Measurements from ENCODE around the gene PAX1.

The PAX1 gene

DNA sequence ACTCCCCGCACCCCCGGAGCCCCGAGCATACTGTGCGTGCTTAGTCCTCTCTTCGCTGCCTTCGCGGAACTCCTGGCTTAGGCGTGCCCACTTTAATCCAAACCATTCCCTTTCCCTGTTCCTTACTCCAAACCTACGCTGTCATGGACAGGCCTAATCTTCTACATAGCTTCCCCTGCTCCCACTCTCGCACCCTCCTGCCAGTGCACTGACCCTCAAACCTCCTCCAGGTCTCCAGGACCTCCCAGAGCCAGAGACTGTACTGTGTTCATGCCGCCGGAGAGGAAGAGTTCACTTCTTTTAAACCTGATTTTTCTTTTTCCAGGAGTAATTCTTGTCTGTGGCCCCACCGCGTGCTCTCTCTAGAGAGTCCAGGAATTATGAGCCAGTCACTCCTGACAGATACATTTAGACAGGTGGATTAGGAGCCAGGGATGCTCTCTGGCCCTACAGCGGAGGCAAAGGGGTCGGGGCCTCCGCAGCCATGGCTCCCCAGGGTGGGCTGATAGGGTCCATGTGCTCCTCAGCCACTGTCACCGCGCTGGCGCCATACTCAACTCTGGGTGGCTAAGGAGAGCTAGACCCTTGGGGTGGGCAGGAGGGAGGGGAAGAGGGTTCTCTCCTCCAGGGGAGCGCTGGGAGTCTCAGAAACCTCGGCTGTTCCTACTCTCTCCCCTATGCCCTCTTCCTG, 1.6 kb upstream of the PAX1 start:
- DNase-seq (ENCODE audit: low spot score) = no peak

DNA sequence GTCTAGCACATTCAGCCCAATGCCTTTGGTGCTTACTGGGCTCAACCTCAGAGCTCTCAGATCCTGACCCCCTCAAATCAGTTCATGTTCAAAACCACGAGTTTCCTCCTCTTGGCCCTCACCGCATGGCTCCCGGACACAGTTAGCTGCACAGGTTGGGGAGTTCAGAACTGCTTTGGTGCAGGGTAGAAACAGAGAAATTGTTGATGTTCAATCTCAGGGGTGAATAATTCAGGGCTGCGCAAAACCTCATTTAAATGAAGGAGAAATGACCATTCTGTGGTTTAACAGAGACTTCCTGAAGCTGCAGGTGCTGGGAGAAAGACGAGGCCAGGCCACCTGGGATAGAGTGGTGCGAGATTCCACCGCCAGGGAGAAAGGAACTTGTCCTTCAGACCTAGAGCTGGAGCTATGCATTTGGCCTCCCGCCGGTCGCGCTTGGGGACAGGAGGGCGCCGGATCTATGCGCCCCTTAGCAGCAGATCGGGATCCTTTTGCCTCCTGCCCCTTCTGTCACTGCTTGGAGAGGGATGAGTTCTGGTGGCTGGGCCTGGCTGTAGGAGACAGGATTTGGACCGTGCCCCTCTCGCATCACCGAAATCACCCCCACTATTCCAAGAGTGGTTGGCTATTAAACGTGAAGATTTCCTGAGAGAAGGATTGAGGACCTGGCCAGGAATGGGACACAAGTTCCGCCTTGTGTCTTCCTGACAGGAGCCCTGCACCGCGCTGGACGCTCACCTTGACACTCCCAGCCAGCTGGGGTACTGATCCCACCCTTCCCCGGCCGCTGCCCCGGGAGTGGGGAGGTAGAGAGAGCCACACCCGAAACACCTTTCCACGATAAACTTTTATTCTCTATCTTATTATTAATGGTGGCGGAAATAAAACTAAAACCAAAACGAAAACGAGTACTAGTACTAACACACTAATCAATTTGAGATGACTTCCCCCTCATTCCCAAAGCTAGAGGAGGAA, 767 bp upstream of the PAX1 start:
- no peak for DNase-seq (ENCODE audit: low spot score)

DNA sequence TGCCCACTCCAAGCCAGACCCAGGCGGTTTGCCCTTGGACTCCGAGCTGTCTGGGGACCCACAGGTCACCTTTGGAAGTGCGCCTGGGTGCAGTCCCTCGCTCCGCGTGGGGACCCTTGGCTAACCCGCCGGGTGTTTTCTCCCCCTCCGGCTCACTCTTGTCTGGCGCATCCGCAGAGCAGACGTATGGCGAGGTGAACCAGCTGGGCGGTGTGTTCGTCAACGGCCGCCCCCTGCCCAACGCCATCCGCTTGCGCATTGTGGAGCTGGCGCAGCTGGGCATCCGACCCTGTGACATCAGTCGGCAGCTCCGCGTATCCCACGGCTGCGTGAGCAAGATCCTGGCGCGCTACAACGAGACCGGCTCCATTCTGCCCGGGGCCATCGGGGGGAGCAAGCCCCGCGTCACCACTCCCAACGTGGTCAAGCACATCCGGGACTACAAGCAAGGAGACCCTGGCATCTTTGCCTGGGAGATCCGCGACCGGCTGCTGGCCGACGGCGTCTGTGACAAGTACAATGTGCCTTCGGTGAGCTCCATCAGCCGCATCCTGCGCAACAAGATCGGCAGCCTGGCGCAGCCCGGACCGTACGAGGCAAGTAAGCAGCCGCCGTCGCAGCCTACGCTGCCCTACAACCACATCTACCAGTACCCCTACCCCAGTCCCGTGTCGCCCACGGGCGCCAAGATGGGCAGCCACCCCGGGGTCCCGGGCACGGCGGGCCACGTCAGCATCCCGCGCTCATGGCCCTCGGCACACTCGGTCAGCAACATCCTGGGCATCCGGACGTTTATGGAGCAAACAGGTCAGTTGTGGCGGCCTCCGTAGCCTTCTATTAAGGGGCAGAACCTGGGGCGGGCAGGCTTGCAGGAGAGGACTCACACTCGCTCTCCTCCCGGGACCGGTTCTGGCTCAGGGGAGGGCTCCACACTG, 1.1 kb downstream of the PAX1 start:
- no peak for DNase-seq (ENCODE audit: low spot score)

DNA sequence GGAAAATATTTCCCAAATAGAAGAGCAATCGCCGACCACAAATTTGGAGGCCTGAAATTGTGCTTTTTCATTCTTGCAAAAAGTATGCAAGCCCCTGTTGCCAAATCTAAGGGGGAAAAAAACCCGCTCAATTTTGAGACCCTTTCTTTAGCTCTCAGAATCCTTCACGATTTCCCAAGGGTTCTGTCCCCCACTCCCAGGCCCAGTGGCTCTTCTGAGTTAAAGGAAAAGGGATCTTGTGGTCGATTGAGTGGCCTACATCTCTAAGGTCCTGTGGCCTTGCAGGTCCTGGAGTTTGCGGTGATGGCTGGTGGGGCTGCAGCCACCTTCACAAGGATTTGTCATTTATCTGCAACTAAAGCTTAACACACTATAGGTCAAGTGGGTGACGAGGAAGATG, 1.8 kb downstream of the PAX1 start:
- DNase-seq (ENCODE audit: low spot score) = no peak

DNA sequence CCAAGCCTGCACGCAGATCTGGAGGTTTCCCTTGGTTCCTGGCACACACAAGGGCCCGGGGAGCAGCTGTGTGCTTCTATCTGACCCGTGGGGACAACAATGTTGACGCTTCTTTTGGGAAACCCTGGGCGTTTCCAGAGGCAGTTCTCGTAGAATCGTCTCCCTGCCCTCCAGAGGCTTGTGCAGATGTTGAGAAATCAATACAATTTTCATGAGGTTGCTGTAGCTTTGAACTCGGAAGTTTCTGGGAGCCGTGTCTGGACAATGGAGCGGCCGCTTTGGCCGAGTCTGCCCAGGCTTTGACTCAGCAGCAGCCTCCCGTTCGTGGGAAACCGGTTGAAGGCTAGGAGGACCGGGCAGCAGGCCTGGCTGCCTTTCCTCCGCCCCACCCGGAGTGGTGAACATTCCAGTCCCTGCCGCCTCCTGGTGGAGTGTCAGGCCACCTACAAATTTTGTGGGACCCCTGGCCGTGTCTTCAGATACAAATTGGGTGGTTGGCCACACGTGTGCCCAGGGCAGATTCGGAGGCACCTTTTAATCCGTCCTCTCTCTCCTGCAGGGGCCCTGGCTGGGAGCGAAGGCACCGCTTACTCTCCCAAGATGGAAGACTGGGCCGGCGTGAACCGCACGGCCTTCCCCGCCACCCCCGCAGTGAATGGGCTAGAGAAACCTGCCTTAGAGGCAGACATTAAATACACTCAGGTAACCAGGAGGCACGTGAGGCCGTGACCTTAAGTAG, 2.7 kb downstream of the PAX1 start:
- DNase-seq (ENCODE audit: low spot score) = no peak

DNA sequence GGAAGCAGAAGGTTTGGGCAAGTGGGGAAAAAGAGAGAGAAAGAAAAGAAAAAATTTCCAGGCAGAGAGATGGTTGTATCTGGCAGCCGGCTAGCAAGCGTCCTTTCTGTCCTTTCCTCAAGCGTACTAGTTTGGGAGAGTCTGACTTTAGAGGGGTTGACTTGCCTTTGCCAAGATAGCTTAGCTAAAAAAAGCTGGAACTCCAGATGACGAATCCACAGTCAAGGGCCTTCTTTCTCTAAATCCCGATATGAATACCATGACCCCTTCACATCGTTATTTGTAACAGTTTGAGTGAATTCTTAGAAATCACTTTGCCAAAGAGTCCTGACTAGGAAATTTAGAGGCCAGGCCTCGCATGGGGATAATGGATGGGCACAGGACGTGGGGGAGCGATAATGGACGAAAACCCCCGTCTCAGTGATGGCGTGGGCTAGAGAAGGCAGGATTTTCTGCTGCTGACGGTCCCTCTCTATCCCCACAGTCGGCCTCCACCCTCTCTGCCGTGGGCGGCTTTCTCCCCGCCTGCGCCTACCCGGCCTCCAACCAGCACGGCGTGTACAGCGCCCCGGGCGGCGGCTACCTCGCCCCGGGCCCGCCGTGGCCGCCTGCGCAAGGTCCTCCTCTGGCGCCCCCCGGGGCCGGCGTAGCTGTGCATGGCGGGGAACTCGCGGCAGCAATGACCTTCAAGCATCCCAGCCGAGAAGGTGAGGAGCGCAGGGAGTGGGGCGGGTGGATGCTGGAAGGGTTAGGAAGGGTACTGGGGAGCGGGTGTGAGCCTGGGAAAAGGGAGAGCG, 3.5 kb downstream of the PAX1 start:
- DNase-seq (ENCODE audit: low spot score) = no peak

DNA sequence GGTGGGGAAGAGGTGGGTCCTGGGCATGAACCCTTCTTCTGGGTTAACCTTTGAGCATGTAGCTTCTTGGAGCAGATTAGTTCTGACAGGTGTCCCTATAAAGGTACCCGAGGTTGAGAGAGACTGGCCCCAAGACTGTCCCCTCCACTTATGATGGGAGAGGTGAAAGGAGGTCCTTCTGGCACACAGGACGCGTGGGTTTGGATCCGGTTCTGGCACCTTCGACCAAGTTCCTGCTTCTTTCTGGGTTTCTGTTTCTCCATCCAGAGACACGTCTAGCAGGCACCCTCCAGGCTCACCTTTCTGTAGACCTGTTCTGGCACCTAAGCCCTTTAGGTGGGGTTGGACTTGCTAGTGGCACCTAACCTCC, 4.1 kb downstream of the PAX1 start:
- no peak for DNase-seq (ENCODE audit: low spot score)

DNA sequence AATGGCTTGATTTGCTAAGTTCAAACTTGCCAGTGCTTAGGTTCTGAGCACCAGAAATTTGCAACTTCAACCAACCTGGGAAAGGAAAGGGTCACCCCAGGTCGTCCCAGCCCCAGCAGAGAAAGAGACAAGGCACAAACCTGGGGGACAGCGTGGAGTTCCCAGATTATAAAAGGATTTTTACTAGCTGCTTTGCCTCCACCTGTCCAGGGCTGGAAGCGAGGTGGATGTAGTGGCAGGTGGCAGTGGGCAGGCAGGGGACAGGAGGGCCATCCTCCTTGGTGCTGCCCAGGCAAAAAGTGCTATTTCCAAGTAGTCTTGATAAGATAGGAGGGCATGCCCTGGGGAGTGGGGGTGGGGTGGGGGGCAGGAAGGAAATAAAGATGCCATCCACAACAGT, 4.9 kb downstream of the PAX1 start:
- DNase-seq (ENCODE audit: low spot score) = no peak

DNA sequence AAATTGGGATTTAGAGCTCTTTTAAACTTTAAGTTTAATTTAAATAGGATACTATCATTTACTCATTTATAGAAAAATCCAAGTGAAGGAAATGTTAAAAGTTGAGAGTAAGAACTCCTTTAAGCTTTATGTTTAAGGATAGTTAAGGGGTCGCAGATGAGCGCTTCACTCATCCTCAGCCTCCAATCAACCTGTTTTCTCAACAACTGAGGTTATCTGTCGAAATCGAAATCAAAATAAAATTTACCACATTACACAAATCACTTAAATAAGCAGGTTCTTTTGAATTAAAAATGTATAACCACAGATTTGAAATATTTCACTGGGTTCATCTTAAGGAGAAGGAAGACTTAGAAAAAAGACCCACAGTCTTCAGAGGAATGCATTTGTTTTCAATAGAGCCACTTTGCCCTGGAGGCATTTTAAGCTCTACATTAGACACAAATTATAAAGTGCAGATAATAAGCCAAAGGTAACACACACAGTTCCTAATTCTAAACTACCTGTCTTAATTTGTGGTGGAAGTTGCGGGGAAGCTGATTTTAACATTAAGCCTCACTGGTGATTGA, 5.5 kb downstream of the PAX1 start:
- no peak for DNase-seq (ENCODE audit: low spot score)

DNA sequence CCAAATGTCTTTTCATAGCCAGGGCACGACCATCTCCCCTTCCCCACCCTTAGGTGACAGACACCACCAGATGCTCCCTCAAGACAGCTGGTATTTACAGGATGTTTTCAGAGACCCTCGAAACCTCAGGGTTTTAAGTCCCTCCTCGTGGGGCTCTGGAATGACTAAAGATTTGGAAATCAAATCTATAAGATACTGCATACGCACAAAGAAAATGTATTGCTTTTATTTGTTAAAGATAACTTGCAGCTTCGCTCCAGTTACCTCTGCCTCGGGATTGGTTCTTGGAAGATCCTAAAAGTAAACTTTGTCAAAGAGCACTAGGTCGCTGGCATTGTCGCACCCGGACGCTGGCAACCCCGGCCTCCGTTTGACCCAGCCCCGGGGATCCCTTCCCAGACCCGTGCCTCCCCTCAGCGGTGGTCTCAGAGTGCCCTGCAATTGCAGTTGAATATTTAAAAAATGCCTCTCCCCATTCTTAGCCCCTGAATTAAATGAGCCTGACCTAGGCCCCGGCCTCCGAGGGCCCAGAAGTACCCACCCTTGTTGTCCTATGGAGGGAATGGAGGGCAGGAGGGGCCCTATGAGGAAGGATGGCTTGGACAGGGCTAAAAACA, 7.1 kb downstream of the PAX1 start:
- no peak for DNase-seq (ENCODE audit: low spot score)

DNA sequence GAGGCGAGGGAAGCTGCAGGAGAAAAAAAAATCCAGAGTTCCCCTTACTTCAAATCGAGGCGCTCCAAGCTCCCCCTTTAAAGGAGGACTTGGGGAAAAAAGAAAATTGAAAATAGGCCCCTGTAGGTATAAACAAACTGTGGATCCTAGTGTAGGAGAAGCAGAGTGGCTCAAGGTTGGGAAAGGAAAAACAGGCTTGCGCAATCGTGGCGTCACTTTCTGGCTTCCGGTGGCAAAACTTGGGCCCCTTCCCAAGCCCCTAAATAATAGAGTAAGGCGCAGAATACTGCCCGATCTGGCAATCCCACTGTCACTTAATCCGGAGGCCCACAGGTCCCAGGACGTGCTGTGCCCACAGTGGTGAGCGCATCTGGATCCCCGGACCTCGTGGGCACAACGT, 8.0 kb downstream of the PAX1 start:
- no peak for DNase-seq (ENCODE audit: low spot score)

DNA sequence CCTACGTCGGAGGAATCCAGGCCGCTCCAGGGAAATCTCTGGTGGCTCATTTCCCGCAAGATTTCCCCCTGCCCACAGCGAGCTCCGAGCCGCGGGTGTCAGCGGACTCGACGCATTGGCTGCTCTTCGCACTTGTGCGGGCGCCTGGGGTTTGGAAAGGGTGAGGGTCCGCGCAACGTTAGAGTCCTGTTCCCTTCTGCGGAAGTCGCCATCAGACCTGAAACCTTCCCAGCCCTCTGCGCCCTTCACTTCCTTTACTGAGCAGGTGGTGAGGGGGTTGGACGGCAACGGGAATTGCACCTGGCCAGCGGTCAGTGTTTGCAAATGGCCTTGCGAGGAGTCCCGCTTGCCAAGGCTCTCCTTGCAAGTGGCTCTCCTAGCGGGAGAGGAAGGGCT, 8.4 kb downstream of the PAX1 start:
- no peak for DNase-seq (ENCODE audit: low spot score)

DNA sequence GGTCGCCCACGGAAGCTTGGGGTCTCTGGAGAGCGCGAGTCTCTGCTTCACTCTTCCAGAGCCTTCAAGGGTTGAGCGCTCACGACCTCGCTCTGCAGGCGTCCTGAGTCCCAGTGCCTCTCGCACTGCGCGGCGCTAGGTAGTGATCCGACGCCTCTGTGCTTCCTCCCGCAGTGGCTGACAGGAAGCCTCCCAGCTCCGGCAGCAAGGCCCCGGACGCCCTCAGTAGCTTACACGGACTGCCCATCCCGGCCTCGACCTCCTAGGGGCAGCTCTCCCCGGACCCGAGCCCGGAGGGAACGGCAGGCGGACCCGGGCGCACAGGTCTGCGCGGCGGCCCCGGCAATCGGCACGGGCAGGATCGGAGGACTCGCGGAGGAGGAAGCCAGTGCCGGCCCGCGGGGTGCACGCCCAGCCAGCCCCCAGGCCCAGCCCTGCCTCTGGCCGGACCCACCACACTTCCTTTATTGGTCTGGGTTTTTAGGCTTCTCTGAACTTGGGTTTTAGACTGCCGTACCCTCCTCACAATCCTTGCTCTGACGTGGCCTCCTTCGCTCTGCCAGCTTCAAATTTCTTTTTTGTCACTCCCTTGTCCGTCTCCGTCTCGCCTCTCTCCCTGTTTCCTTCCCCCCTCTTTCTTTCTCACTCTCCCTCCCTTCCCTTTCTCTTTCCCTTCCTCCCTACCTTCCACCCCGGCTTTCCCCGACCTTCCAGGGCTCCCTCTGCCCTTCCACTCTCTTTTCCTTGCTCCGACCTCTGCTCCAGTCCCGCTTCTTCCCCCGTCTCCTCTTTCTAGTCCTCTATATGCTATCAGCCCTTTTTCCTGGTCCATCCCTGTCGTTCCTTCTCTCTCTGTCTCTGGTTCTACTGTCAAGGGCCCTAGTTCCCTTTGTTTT, 9.1 kb downstream of the PAX1 start:
- no peak for DNase-seq (ENCODE audit: low spot score)

DNA sequence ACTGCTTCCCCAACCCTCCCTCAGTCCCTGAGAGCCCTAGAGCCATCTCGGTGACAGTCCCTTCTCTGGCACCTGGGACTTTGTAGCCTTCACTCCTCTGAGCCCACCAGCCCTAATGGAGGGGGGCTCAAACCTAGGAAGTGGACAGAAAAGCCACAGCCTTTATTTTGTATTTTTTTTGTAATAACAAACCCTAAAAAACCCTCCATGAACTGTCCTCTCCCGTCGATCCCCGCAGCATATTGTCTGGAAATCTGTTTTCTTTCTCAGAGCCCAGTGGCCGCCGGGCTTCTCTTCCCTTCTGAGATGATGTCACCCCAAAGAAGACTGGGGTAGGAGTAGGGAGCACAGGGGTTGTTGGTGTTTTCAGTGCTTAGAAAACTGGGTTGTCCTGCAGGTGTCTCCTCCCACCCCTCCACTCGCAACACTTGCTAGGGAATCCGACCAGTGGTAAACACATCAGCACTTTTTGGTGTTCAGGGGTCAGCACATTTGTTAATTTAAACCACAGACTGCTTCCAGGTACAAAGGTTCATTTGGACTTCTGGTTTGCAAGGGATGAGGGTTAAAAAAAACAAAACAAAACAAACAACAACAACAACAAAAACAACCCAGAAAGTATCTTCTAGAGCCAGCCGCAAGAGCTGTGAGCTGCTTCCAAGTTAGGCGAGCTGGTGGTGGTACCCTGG, 9.9 kb downstream of the PAX1 start:
- no peak for DNase-seq (ENCODE audit: low spot score)

DNA sequence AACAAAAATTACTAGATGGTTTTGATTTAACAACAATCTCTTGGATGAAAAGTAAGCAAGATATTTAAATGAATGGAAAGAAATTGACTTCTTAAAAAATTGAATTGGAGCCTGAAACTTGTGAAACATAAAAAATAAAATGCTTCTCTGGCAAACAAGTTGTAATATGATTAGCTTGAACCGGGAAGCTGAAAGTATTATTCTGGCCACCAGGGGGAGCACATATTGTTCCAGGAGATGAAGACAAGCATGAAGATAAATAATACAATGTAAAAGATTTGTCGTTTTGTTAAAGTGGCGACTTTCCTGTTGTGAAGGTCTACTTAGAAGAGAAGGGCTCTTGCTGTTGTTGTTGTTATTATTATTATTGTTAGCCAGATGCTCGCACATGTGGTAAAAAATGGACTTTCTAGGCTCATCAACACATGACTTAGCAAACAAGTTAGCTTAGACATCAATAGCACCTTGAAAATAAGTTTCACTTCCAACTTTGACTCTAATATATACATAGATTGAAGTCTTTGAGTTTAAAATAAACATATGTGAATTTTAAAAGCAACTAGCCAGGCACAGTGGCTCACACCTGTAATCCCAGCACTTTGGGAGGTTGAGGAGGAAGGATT, 14.2 kb downstream of the PAX1 start:
- peak; percentile 22 for DNase-seq (ENCODE audit: low spot score)

DNA sequence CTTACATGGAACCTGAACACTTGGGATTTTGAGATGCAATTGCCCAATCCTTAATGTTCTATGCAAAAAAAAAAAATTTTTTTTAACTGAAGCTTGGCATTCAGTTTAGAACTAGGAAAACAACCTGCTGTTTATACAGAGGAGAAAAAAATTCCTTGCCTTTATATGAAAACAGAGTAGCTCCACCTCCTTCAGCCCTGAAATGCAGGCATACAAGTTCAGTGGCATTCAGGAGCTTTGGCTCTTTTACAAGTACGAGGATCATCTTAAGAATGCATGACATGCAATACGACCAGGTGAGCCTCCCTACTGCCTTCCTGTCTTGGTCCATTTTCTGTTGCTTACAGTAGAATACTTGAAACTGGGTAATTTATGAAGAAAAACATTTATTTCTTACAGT, 20.4 kb downstream of the PAX1 start:
- no peak for DNase-seq (ENCODE audit: low spot score)

DNA sequence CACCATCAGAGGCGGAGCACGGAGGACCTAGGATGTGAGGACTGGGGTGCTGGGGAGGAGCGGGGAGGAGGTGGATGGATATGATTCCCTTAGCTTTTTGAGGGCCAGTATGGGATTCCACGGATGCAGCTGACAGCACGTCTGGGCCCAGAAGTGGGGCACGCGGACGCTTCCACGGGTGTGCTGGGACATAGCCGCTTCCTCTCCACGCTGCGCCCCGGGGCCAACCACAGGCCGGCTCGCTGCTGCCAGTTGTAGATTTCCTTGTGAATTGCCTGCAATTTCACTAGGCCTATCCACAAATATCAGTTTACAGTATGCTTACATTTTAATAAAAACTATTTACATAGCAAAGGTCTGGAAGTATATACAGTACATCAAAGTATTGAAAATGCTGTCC, 23.9 kb downstream of the PAX1 start:
- no peak for DNase-seq (ENCODE audit: low spot score)

DNA sequence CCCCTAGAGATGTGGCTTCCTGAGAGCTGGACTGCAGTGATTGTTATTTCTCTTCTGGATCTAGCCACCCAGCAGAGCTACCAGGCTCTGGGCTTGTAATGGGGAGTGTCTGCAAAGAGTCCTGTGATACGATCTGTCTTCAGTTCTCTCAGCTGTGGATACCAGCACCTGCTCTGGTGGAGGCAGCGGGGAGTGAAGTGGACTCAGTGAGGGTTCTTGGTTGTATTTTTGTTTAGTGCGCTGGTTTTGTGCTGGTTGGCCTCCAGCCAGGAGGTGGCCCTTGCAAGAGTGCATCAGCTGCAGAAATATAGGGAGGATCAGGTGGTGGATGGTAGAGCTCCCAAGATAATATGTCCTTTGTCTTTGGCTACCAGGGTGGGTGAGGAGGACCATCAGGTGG, 33.7 kb downstream of the PAX1 start:
- DNase-seq (ENCODE audit: low spot score) = no peak
